Effector memory CD4-positive, alpha-beta T cell (primary cell): ENCODE results near the gene DCLK2.

Experiments used
- DNase-seq, 3 donors: peaks; one replicate each; pipeline ENCODE4 v3.0.0-alpha.2; 2020
- H3K27ac ChIP-seq: 2 replicates; pipeline ENCODE4 v1.7.0; 2013; ENCODE audit warnings: mild to moderate bottlenecking, low read length, moderate library complexity; ENCODE audit not compliant: insufficient read depth, poor library complexity, severe bottlenecking
- H3K27me3 ChIP-seq: replicated peaks from 2 replicates; pipeline ENCODE4 v1.7.0; 2013; ENCODE audit warnings: mild to moderate bottlenecking, low read length; ENCODE audit not compliant: insufficient read depth, control insufficient read depth, poor library complexity, severe bottlenecking
- H3K36me3 ChIP-seq: 2 replicates; pipeline ENCODE4 v1.7.0; 2013; ENCODE audit warnings: mild to moderate bottlenecking, low read length, moderate library complexity; ENCODE audit not compliant: control insufficient read depth, insufficient read depth
- H3K4me1 ChIP-seq: 2 replicates; pipeline ENCODE4 v1.7.0; 2013; ENCODE audit warnings: low read length, mild to moderate bottlenecking; ENCODE audit not compliant: control insufficient read depth, insufficient read depth, poor library complexity, severe bottlenecking
- H3K4me3 ChIP-seq: 2 replicates; pipeline ENCODE4 v1.7.0; 2013; ENCODE audit warnings: low read length, low read depth, mild to moderate bottlenecking; ENCODE audit not compliant: insufficient read depth, poor library complexity, severe bottlenecking
- H3K9me3 ChIP-seq: 2 replicates; pipeline ENCODE4 v1.7.0; 2013; ENCODE audit warnings: mild to moderate bottlenecking, low read length, moderate library complexity; ENCODE audit not compliant: control insufficient read depth

The DCLK2 gene

DNA sequence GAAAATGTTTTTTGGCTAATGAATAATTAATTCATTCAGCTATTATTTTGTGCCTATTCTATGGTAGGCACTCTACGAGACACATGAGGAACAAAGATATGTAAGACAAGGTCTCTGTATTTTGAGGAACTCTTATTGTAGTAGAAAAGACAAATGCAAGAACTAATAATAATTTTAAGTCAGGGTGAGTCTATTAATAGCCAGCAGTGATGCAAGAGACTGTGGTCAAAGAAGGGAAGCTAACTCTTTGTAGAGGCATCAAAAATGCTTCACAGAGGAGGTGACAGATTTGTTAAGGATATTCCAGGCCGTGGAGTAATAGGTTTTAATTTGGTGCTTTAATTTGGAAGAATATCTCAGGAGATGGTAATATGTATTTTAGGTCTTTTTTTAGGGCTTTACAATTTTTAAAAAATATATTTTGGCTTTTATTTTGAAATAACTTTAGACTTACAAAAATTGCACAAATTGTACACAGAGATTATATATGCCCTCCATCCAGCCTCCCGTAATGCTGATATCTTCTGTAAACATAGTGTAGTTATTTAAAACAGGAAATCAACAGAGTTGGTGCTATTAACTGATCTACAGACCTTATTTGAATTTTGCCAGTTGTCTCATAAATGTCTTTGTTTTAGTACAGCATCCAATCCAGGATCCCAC, 48.1 kb downstream of the DCLK2 start:
- no peak for DNase-seq
- no peaks in the 10 kb centered on the region for H3K4me1 ChIP-seq
- H3K36me3 ChIP-seq = no peaks in the 10 kb centered on the region
- no peaks in the 10 kb centered on the region for H3K27me3 ChIP-seq
- no peak overlapping the region for H3K27ac ChIP-seq
- H3K4me3 ChIP-seq = no peak overlapping the region
- no peaks in the 10 kb centered on the region for H3K9me3 ChIP-seq

GRCh38 chr4:150126864-150127203, 48.6 kb downstream of the DCLK2 start:
- H3K9me3 ChIP-seq = no peaks in the 10 kb centered on the region
- H3K36me3 ChIP-seq = no peaks in the 10 kb centered on the region
- H3K27ac ChIP-seq = no peak overlapping the region
- no peak overlapping the region for H3K4me3 ChIP-seq
- DNase-seq = no peak
- no peaks in the 10 kb centered on the region for H3K4me1 ChIP-seq
- no peaks in the 10 kb centered on the region for H3K27me3 ChIP-seq

GRCh38 chr4:150127757-150128156, 49.5 kb downstream of the DCLK2 start:
- no peaks in the 10 kb centered on the region for H3K4me1 ChIP-seq
- no peaks in the 10 kb centered on the region for H3K36me3 ChIP-seq
- H3K4me3 ChIP-seq = no peak overlapping the region
- no peak overlapping the region for H3K27ac ChIP-seq
- H3K27me3 ChIP-seq = no peaks in the 10 kb centered on the region
- no peak for DNase-seq
- no peaks in the 10 kb centered on the region for H3K9me3 ChIP-seq

DNA sequence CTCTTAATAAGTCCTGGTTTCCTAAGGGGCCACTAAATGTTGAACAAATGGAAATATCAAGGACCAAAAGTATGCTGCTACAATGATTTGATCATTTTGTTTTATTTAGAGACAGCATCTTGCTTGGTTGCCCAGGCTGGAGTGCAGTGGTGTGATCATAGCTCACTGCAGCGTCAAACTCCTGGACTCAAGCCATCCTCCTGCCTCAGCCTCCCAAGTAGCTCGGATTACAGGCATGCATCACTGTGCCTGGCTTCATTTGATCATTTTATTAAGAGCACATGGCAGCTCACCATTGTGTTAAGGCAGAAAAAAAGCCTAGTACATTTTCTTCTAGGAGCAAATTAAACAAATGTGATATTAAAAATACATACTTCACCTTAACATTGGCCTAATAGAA, 52.7 kb downstream of the DCLK2 start:
- Histone ChIP-seq H3K27ac (no peak overlapping the region), H3K27me3 (no peaks in the 10 kb centered on the region), H3K4me3 (no peak overlapping the region), H3K9me3 (no peaks in the 10 kb centered on the region), H3K4me1 (no peaks in the 10 kb centered on the region), H3K36me3 (no peaks in the 10 kb centered on the region)
- DNase-seq = no peak

DNA sequence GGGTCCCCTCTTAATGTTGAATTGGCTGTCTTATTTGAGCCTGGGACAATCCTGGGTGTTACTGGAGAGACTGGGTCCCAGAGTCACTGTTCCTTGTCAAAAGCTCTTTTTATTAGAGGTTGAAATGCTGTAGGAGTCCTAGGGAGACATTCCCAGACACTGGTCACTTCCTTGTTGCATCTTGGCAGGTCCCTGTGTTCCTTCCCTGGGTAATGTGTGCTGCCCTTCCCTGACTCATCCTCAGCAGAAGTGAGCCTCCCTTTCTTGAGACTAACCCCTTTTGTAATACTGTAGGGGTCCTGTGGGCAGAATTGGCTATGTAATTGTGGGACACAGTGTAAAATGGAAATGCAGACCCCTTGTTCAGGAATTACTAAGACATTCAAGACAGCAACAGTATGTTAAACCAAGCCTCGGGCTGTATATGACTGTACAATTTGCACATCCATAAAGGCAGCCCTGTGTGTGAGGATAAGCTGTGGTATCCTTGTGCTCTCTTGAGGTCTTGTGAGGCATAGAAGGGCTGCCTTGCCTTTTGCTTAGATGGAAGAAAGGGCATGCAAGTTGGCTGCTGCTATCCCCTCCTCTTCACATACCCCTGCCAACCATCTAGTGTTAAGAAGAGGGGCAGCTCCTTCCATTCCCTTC, 53.5 kb downstream of the DCLK2 start:
- Histone ChIP-seq H3K9me3 (no peaks in the 10 kb centered on the region), H3K4me3 (no peak overlapping the region), H3K4me1 (no peaks in the 10 kb centered on the region), H3K27me3 (no peaks in the 10 kb centered on the region), H3K27ac (no peak overlapping the region), H3K36me3 (no peaks in the 10 kb centered on the region)
- no peak for DNase-seq

DNA sequence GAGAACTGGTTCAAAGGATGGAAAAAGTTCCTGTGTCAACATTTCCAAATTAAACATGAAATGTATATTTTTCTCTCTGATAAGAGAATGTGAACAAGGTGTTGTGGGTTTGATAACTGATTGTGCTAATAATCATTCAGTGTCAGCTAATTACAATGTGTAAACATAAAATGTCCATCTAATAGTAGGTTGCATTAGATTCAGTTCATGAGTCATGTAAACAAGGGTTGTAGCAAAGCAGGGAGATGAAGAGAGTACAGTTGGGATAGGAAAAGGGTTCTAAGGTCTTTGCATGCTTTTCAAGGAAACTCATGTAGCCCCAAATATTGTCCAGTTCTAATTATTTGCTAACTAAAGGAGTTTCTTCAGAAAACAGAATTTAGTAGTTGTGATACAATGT, 55.4 kb downstream of the DCLK2 start:
- Histone ChIP-seq H3K36me3 (no peaks in the 10 kb centered on the region), H3K4me1 (no peaks in the 10 kb centered on the region), H3K27ac (no peak overlapping the region), H3K9me3 (no peaks in the 10 kb centered on the region), H3K4me3 (no peak overlapping the region), H3K27me3 (no peaks in the 10 kb centered on the region)
- no peak for DNase-seq

- Histone ChIP-seq H3K4me1 (no peaks in the 10 kb centered on the region), H3K9me3 (no peaks in the 10 kb centered on the region), H3K27me3 (no peaks in the 10 kb centered on the region), H3K4me3 (no peak overlapping the region), H3K36me3 (no peaks in the 10 kb centered on the region), H3K27ac (no peak overlapping the region)
- DNase-seq = no peak
Measured at GRCh38 chr4:150135134-150135772, 57.0 kb downstream of the DCLK2 start.

DNA sequence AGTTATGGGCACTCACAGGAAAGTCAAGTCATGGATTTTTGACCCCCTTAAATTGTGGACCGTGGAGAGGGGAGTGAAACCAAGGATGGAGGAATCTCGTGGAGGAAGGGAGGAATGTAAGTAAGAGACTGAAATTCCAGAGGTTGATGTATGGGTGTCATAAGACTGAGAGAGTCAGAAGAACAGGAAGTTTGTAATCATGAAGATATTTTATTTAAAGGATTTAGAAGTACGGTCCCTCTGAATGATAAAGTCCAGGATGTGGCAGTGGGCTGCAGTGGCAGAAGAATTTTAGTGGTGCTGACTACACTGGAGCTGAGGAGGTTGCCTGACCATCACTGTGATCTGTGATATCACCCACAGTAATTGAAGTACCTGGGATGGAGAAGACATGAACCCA, 57.8 kb downstream of the DCLK2 start:
- Histone ChIP-seq H3K36me3 (no peaks in the 10 kb centered on the region), H3K27me3 (no peaks in the 10 kb centered on the region), H3K9me3 (no peaks in the 10 kb centered on the region), H3K4me3 (no peak overlapping the region), H3K27ac (no peak overlapping the region), H3K4me1 (no peaks in the 10 kb centered on the region)
- no peak for DNase-seq

DNA sequence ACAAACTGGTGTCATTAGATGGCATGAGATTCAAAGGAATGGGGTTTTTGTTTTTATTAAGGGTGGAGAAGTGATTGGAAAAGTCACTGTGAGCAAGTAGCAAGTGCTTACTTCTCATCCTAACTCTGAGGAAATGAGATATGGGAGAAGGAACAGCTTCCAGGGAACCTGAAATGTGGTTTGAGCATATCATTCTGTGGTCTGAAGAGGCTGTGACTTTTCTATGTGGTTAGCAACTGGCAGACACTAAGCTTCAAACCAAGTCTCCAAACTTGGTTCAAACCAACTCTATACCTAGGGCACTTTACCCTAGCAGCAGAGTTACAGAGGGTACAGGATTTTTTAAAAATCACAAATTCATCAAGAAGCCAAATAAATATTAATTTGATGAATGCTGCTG, 58.2 kb downstream of the DCLK2 start:
- Histone ChIP-seq H3K9me3 (no peaks in the 10 kb centered on the region), H3K27ac (no peak overlapping the region), H3K36me3 (no peaks in the 10 kb centered on the region)

GRCh38 chr4:150139297-150139865, 61.1 kb downstream of the DCLK2 start:
- Histone ChIP-seq H3K9me3 (no peaks in the 10 kb centered on the region), H3K27me3 (no peaks in the 10 kb centered on the region), H3K36me3 (no peaks in the 10 kb centered on the region), H3K27ac (no peak overlapping the region), H3K4me1 (no peaks in the 10 kb centered on the region), H3K4me3 (no peak overlapping the region)
- DNase-seq = no peak

More for the DNA sequence above, 58.2 kb downstream of the DCLK2 start:
- Histone ChIP-seq H3K27me3 (no peaks in the 10 kb centered on the region), H3K4me1 (no peaks in the 10 kb centered on the region), H3K4me3 (no peak overlapping the region)
- no peak for DNase-seq
